ENCODE data around the gene S100A10.

S100A10 gene

DNA sequence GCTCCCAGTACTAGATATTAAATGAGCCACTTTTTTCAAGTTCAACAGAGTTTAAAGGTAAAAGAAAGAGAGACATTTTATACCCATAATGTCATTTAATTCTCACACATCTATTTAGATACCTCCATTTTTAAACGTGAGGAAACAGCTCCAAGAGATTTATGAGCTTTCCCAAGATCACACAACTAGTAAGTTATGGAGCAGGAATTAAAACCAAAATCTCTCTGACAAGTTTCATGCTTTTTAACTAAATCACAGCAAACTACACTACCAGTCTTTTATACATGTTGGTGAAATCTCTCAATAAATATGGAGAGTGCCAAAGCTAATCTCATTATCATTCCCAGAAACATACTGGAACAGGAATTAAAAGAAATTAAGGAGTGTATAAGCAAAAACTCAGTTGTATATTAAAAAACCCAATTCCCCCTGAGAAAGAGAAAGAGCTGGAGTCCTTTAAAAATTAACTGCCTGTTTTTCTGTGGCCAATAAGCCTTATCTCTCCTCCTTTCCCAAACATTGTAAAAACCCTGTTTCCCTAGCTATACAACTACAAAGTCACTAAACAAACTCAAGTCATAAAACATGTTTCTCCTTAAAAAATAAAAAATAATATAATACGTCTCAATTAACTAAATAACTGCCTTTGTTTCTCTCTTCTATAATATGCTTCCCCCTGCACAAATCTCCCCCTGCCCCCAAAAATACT lies 57.6 kb downstream of the S100A10 start:
- peak overlapping the region; percentile 77 for H3K27ac ChIP-seq
- TF ChIP-seq ZFX (IDR thresholded peaks at IDR 0.05; ENCODE audit: borderline replicate concordance), result no peak
- TF ChIP-seq, protein P1, sequence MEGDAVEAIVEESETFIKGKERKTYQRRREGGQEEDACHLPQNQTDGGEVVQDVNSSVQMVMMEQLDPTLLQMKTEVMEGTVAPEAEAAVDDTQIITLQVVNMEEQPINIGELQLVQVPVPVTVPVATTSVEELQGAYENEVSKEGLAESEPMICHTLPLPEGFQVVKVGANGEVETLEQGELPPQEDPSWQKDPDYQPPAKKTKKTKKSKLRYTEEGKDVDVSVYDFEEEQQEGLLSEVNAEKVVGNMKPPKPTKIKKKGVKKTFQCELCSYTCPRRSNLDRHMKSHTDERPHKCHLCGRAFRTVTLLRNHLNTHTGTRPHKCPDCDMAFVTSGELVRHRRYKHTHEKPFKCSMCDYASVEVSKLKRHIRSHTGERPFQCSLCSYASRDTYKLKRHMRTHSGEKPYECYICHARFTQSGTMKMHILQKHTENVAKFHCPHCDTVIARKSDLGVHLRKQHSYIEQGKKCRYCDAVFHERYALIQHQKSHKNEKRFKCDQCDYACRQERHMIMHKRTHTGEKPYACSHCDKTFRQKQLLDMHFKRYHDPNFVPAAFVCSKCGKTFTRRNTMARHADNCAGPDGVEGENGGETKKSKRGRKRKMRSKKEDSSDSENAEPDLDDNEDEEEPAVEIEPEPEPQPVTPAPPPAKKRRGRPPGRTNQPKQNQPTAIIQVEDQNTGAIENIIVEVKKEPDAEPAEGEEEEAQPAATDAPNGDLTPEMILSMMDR (IDR thresholded peaks at IDR 0.05), result no peak

DNA sequence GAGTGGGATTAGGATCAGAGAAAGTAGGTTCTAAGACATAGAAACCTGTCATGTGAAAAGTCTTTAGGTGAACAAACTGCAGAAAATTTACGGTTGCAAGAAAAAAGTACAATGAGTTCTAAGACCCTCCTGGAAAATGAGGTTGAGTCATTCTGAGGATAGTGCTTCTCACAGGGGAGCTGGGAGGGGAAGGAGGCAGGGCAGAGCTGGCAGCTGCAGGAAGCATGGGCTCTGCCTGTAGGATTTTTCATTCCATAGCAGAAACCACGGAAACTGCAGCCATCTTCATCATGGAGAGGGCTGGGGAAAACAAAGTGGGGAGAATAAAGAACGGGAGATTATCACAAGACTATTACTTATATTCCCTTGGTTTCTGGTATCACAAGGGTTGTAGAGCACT lies 58.5 kb downstream of the S100A10 start:
- peak overlapping the region; percentile 77 for H3K27ac ChIP-seq

DNA sequence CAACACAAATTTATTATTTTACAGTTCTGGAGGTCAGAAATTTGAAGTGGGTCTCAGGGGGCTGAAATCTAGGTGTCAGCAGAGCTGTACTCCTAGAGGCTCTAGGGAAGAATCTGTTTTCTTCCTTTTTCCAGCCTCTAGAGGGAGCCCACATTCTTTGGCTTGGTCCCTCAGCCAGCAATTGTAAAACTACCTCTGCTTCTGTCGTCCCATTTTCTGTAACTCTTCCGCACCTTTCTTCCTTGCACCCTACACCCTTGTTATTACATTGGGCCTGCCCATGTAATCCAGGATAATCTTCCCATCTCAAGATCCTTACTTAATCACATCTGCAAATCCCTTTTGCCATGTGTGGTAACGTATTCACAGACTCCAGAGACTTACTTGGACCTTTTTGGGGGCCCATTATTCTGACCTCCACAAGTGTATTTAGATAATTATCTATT lies 59.6 kb downstream of the S100A10 start:
- no peak for TF ChIP-seq ZFX (IDR thresholded peaks at IDR 0.05; ENCODE audit: borderline replicate concordance)
- TF ChIP-seq, protein P1 (IDR thresholded peaks at IDR 0.05), result peak; percentile 99
- H3K27ac ChIP-seq, result 0 out of 2 replicates have a peak overlapping the region, but pooled peaks have one; percentile 77

More for the DNA sequence above, 58.5 kb downstream of the S100A10 start:
- TF ChIP-seq, protein P1 (IDR thresholded peaks at IDR 0.05), result no peak
- no peak for TF ChIP-seq ZFX (IDR thresholded peaks at IDR 0.05; ENCODE audit: borderline replicate concordance)
